Measurements from ENCODE around the gene ARID5A. TPM values are rescaled to one million over a fixed set of nuclear protein-coding genes. Genes with fewer than 3 reads are reported as not detected.
A peak's percentile ranks its signal among the peaks of the same experiment; 100 is the strongest.

ARID5A gene
- total and polyA plus RNA-seq, 7 experiments from 2014 or later: 52.2 to 182 (median 111) TPM

DNA sequence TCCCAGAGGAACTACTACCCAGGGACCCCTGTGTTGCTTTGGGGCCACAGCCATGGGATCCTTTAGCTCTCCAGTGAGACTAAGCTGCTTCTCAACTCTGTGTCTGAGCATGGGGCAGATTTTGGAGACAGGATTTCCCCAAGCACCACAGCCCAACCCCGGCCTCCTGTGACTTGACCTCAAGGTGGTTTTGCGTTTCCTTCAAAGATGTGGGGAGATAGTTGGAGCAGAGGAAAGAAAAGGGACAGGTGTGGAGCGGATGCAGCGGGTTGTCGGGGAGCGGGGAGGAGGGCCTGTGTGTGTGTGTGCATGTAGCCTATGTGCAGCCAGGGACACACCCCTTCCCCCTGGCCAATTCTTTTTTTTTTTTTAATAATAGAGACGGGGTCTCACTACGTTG lies 10.2 kb downstream of the ARID5A start:
- H3K4me1 Mint-ChIP-seq: peaks cover 38 to 62% (median 58%) of the 10 kb centered on the region in 7 donors
- peaks cover 31 to 57% of the 10 kb centered on the region in 2 donors for H3K4me1 ChIP-seq (ENCODE audit: control insufficient read depth in 2 of 2, insufficient read depth in 2 of 2, low read length in 2 of 2)
- peak overlapping the region; percentile 63 to 93 (median 81) for H3K27ac Mint-ChIP-seq
- DNase-seq (peak in 2 of 9 donors; percentile 32 to 33), ATAC-seq (peak; percentile 35)
- no peaks in the 10 kb centered on the region for H3K9me3 ChIP-seq (ENCODE audit: control insufficient read depth in 2 of 3, low read length in 3 of 3)
- no peaks in the 10 kb centered on the region for H3K27me3 Mint-ChIP-seq
- peak overlapping the region in 7 of 10 donors; percentile 41 to 72 (median 59) for H3K4me3 Mint-ChIP-seq
- peaks cover 23 to 67% (median 25%) of the 10 kb centered on the region in 3 experiments for H3K36me3 ChIP-seq (ENCODE audit: control insufficient read depth in 2 of 3, insufficient read depth in 3 of 3, low read length in 3 of 3)
- peaks cover 0 to 42% (median 13%) of the 10 kb centered on the region in 5 donors for H3K36me3 Mint-ChIP-seq
- no peaks in the 10 kb centered on the region for H3K27me3 ChIP-seq (ENCODE audit: control insufficient read depth in 2 of 2, insufficient read depth in 2 of 2, low read length in 2 of 2)
- peaks cover 0 to 2% (median 0%) of the 10 kb centered on the region in 11 donors for H3K9me3 Mint-ChIP-seq
- ChIA-PET CTCF (interaction anchor here (0.7 kb wide), 1 partner anchor 13 kb away, joined by 3 read pairs; no protein-coding TSS in a partner anchor), POLR2A (interaction anchor here (12.5 kb wide), 1 partner anchor 13 kb away, joined by 241 read pairs; the partner anchor contains the start of gene ARID5A)
- no peak overlapping the region for H3K4me3 ChIP-seq (ENCODE audit: low read length)
- intact Hi-C loops (cut with micrococcal nuclease): no loop called here
- H3K27ac ChIP-seq (ENCODE audit: low read depth, low read length): peak overlapping the region; percentile 26

DNA sequence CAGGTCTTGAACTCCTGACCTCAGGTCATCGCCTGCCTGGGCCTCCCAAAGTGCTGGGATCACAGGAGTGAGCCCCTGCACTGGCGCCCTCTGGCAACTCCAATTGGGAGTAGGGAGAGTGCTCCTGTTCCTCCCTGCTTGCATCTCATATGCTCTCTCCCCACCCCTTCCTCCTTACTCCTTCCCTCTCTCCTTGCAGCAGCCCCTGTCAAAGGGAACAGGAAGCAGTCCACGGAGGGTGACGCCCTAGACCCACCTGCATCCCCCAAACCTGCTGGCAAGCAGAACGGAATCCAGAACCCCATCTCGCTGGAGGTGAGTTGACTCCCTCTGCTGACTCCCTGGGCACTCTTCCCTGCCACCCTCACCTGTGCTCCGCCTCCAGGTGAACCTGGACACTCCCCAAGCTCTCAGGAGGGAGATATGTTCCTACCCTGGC lies 10.7 kb downstream of the ARID5A start:
- ChIA-PET POLR2A (interaction anchor here (1.7 to 12.5 kb wide), 2 partner anchors 13 to 61 kb away, joined by 4 to 241 read pairs; partner anchors contain the start of gene ARID5A), CTCF (interaction anchor here (0.7 kb wide), 1 partner anchor 13 kb away, joined by 3 read pairs; no protein-coding TSS in a partner anchor)
- H3K4me1 Mint-ChIP-seq: peaks cover 37 to 58% (median 55%) of the 10 kb centered on the region in 7 donors
- Histone ChIP-seq H3K27ac (ENCODE audit: low read depth, low read length) (peak overlapping the region; percentile 23), H3K9me3 (ENCODE audit: control insufficient read depth in 2 of 3, low read length in 3 of 3) (no peaks in the 10 kb centered on the region), H3K4me3 (ENCODE audit: low read length) (no peak overlapping the region), H3K27me3 (ENCODE audit: control insufficient read depth in 2 of 2, insufficient read depth in 2 of 2, low read length in 2 of 2) (no peaks in the 10 kb centered on the region), H3K4me1 (ENCODE audit: control insufficient read depth in 2 of 2, insufficient read depth in 2 of 2, low read length in 2 of 2) (peaks cover 31 to 53% of the 10 kb centered on the region in 2 donors), H3K36me3 (ENCODE audit: control insufficient read depth in 2 of 3, insufficient read depth in 3 of 3, low read length in 3 of 3) (peaks cover 23 to 67% (median 25%) of the 10 kb centered on the region in 3 experiments)
- DNase-seq (no peak), ATAC-seq (no peak)
- peaks cover 0 to 4% (median 0%) of the 10 kb centered on the region in 11 donors for H3K9me3 Mint-ChIP-seq
- no peaks in the 10 kb centered on the region for H3K27me3 Mint-ChIP-seq
- H3K4me3 Mint-ChIP-seq: peak overlapping the region in 9 of 10 donors; percentile 1 to 59 (median 40)
- peak overlapping the region; percentile 63 to 93 (median 79) for H3K27ac Mint-ChIP-seq
- intact Hi-C loops (cut with micrococcal nuclease): no loop called here
- H3K36me3 Mint-ChIP-seq: peaks cover 0 to 44% (median 13%) of the 10 kb centered on the region in 5 donors

DNA sequence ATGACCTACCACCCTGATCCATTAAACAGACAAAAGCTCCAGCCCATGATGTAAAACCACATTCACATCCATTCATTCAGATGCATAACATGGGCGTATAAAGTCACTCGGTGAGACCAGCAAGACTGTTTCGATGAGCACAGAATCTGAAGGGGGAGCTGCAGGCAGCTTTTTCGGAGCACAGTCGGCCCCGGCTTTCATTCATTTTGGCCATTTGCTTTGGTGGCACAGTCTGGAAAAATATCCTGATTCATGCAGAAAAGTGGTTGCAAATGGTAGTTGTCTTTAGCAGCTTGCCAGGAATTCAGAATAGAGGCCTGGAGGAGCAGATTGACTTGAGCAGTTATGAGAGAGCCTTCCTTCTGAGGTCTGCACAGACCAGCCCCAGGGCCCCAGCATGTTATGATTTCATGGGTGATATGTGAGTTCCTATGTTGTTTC lies 11.2 kb downstream of the ARID5A start:
- intact Hi-C loops (cut with micrococcal nuclease): no loop called here

DNA sequence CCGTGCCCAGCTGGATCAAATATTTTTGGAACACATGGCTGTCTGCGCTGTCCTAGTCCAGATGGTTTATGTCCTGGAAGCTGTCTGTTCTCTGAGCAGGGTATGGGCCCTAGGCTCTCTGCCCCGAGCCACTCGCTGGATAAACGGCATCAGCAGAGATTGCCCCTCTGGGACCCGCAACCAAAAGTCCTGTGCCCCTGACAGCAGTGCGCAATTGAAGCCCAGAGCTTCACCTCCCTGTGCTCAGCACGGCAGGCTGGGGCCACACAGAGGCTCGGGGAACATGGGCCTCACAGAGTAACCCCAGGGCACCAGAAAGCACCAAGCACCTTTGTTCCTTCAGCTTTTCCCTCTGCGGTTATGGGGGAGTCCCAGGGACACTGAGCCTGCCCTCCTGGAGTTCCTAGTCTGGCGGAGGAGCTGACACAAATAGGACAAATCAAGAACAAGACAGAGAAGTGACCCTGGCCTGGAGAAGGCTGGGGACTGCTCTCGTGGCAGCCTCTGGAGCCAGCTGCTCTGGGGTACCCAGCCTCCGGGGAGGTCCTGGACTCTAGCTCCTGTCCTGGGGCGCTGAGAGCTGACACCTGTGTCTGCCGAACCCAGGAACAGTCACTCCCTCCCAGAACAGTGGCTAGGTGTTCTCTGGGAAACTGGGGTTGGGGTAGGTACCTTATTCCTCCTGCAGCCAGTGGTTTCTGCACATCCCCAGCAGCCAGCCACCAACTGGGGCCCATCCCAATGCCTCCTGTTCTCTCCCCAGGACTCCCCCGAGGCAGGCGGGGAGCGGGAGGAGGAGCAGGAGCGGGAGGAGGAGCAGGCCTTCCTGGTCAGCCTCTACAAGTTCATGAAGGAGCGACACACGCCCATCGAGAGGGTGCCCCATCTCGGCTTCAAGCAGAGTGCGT lies 12.3 kb downstream of the ARID5A start:
- no peak for ATAC-seq
- POLR2A ChIA-PET: interaction anchor here (0.8 to 12.5 kb wide), 4 partner anchors 15 to 136 kb away, joined by 3 to 241 read pairs (median 5); partner anchors contain the start of gene ARID5A
- H3K4me1 Mint-ChIP-seq: peaks cover 32 to 53% (median 49%) of the 10 kb centered on the region in 7 donors

More for the DNA sequence above, 11.2 kb downstream of the ARID5A start:
- H3K9me3 Mint-ChIP-seq: peaks cover 0 to 4% (median 0%) of the 10 kb centered on the region in 11 donors
- H3K36me3 Mint-ChIP-seq: peaks cover 0 to 41% (median 13%) of the 10 kb centered on the region in 5 donors
- H3K4me1 ChIP-seq (ENCODE audit: control insufficient read depth in 2 of 2, insufficient read depth in 2 of 2, low read length in 2 of 2): peaks cover 31 to 48% of the 10 kb centered on the region in 2 donors
- H3K9me3 ChIP-seq (ENCODE audit: control insufficient read depth in 2 of 3, low read length in 3 of 3): no peaks in the 10 kb centered on the region
- H3K4me1 Mint-ChIP-seq: peaks cover 37 to 55% (median 51%) of the 10 kb centered on the region in 7 donors
- ChIA-PET CTCF (interaction anchor here (0.6 to 1.1 kb wide), 3 partner anchors 14 to 140 kb away, joined by 3 to 4 read pairs (median 3); no protein-coding TSS in a partner anchor), POLR2A (interaction anchor here (0.6 to 12.5 kb wide), 6 partner anchors 13 to 211 kb away, joined by 3 to 241 read pairs (median 4); partner anchors contain the start of gene ARID5A)
- peak overlapping the region; percentile 63 to 93 (median 79) for H3K27ac Mint-ChIP-seq
- no peaks in the 10 kb centered on the region for H3K27me3 ChIP-seq (ENCODE audit: control insufficient read depth in 2 of 2, insufficient read depth in 2 of 2, low read length in 2 of 2)
- no peak overlapping the region for H3K4me3 ChIP-seq (ENCODE audit: low read length)
- H3K36me3 ChIP-seq (ENCODE audit: control insufficient read depth in 2 of 3, insufficient read depth in 3 of 3, low read length in 3 of 3): peaks cover 23 to 67% (median 25%) of the 10 kb centered on the region in 3 experiments
- no peaks in the 10 kb centered on the region for H3K27me3 Mint-ChIP-seq
- ATAC-seq: no peak
- no peak for DNase-seq
- peak overlapping the region; percentile 23 for H3K27ac ChIP-seq (ENCODE audit: low read depth, low read length)
- peak overlapping the region in 7 of 10 donors; percentile 1 to 59 (median 37) for H3K4me3 Mint-ChIP-seq

DNA sequence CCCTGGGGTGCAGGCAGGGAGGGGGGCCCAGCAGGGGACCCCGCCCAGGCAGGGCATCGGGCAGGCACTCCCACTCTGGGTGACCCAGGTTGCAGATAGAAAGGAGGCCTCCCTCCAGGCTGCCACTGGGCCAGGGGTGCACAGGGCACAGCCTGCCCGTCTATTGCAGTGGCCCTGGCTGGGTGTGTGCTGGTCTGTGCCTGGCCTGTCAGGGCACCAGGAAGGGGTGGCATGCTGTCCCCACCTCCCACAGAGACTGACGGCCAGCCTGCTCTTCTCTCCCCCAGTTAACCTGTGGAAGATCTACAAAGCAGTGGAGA lies 12.9 kb downstream of the ARID5A start:
- no peak overlapping the region for H3K4me3 ChIP-seq (ENCODE audit: low read length)
- Mint-ChIP-seq H3K27me3 (no peaks in the 10 kb centered on the region), H3K36me3 (peaks cover 0 to 29% (median 5%) of the 10 kb centered on the region in 5 donors), H3K27ac (no peak overlapping the region), H3K4me1 (peaks cover 27 to 53% (median 49%) of the 10 kb centered on the region in 7 donors), H3K4me3 (no peak overlapping the region), H3K9me3 (peaks cover 0 to 7% (median 0%) of the 10 kb centered on the region in 11 donors)
- intact Hi-C loops (cut with micrococcal nuclease): no loop called here
- H3K4me1 ChIP-seq (ENCODE audit: control insufficient read depth in 2 of 2, insufficient read depth in 2 of 2, low read length in 2 of 2): peaks cover 35 to 38% of the 10 kb centered on the region in 2 donors
- ChIA-PET POLR2A (interaction anchor here (12.5 kb wide), 1 partner anchor 15 kb away, joined by 241 read pairs; the partner anchor contains the start of gene ARID5A), CTCF (no interaction called here)
- H3K36me3 ChIP-seq (ENCODE audit: control insufficient read depth in 2 of 3, insufficient read depth in 3 of 3, low read length in 3 of 3): peaks cover 17 to 64% (median 24%) of the 10 kb centered on the region in 3 experiments
- no peaks in the 10 kb centered on the region for H3K27me3 ChIP-seq (ENCODE audit: control insufficient read depth in 2 of 2, insufficient read depth in 2 of 2, low read length in 2 of 2)
- no peaks in the 10 kb centered on the region for H3K9me3 ChIP-seq (ENCODE audit: control insufficient read depth in 2 of 3, low read length in 3 of 3)
- DNase-seq (no peak), ATAC-seq (no peak)
- no peak overlapping the region for H3K27ac ChIP-seq (ENCODE audit: low read depth, low read length)

More for the DNA sequence above, 12.3 kb downstream of the ARID5A start:
- Mint-ChIP-seq H3K9me3 (peaks cover 0 to 7% (median 0%) of the 10 kb centered on the region in 11 donors), H3K36me3 (peaks cover 0 to 33% (median 7%) of the 10 kb centered on the region in 5 donors), H3K27ac (no peak overlapping the region), H3K27me3 (no peaks in the 10 kb centered on the region), H3K4me3 (no peak overlapping the region)
- Histone ChIP-seq H3K36me3 (ENCODE audit: control insufficient read depth in 2 of 3, insufficient read depth in 3 of 3, low read length in 3 of 3) (peaks cover 17 to 65% (median 25%) of the 10 kb centered on the region in 3 experiments), H3K4me1 (ENCODE audit: control insufficient read depth in 2 of 2, insufficient read depth in 2 of 2, low read length in 2 of 2) (peaks cover 33 to 38% of the 10 kb centered on the region in 2 donors), H3K9me3 (ENCODE audit: control insufficient read depth in 2 of 3, low read length in 3 of 3) (no peaks in the 10 kb centered on the region), H3K4me3 (ENCODE audit: low read length) (no peak overlapping the region), H3K27me3 (ENCODE audit: control insufficient read depth in 2 of 2, insufficient read depth in 2 of 2, low read length in 2 of 2) (no peaks in the 10 kb centered on the region), H3K27ac (ENCODE audit: low read depth, low read length) (no peak overlapping the region)
- DNase-seq: peak in 1 of 9 donors; percentile 14
- intact Hi-C loops (cut with micrococcal nuclease): no loop called here
- CTCF ChIA-PET: interaction anchor here (1.0 to 1.1 kb wide), 2 partner anchors 16 to 79 kb away, joined by 3 to 4 read pairs; no protein-coding TSS in a partner anchor

Measured in naive thymus-derived CD4-positive, alpha-beta T cell (primary cell).